K562 (cell line): ENCODE measurements around the gene LMBR1. TPM values are rescaled to one million over a fixed set of nuclear protein-coding genes. Genes with fewer than 3 reads are reported as not detected.

Source experiments
- ASH1L ChIP-seq: fragments of 450-650 bp; IDR thresholded peaks from 2 replicates; pipeline ENCODE4 v1.6.1; 2018; ENCODE audit warnings: borderline replicate concordance, mild to moderate bottlenecking, low read depth; ENCODE audit not compliant: partially characterized antibody
- CTCFL ChIP-seq: IDR thresholded peaks from 2 replicates; pipeline ENCODE4 v1.6.1; 2011; ENCODE audit warnings: borderline replicate concordance, low read depth, mild to moderate bottlenecking, moderate library complexity, low read length; ENCODE audit not compliant: insufficient read depth, poor library complexity, severe bottlenecking
- EP300 ChIP-seq: IDR thresholded peaks from 2 replicates; pipeline ENCODE4 v1.6.1; 2012; ENCODE audit warnings: low read length, improper control_type of control experiment
- ESRRA ChIP-seq: fragments of 450-650 bp; IDR thresholded peaks from 2 replicates; pipeline ENCODE4 v1.6.1; 2014; ENCODE audit warnings: low read depth, mild to moderate bottlenecking, moderate library complexity, borderline replicate concordance
- FOXO4 ChIP-seq: fragments of 450-650 bp; formaldehyde crosslinking; IDR thresholded peaks from 2 replicates; pipeline ENCODE4 v1.4.0; 2020; ENCODE audit warnings: mild to moderate bottlenecking, moderate library complexity
- ID3 ChIP-seq, 2 experiments: fragments of 250-450 bp in 1 of 2; fragments of 450-650 bp in 1 of 2; sonication (Bioruptor Pico) in 1 of 2; IDR thresholded peaks; 2 replicates each; pipeline versions ENCODE4 v1.6.1 to v1.8.0; 2016 to 2021; ENCODE audit warnings: mild to moderate bottlenecking in 2 of 2, moderate library complexity in 2 of 2, missing compliant biosample characterization in 1 of 2, missing genetic modification characterization in 1 of 2
- JUNB ChIP-seq: fragments of 450-650 bp; formaldehyde crosslinking; conservative IDR thresholded peaks from 2 replicates; pipeline ENCODE4 v1.4.0; 2020; ENCODE audit warnings: mild to moderate bottlenecking
- MYC ChIP-seq, 2 experiments: fragments of 250-450 bp in 1 of 2; sonication (Bioruptor Pico) in 1 of 2; IDR thresholded peaks; 2 replicates each; pipeline versions ENCODE4 v1.5.1 to v1.6.1; 2012 to 2021; ENCODE audit warnings: low read depth in 2 of 2, borderline replicate concordance in 1 of 2, improper control_type of control experiment in 1 of 2, low read length in 1 of 2, mild to moderate bottlenecking in 1 of 2, moderate library complexity in 1 of 2
- PKNOX1 ChIP-seq: fragments of 450-650 bp; IDR thresholded peaks from 2 replicates; pipeline ENCODE4 v1.6.1; 2016
- RCOR1 ChIP-seq, 2 experiments: IDR thresholded peaks; 2 replicates each; pipeline ENCODE4 v1.6.1; 2012; ENCODE audit warnings: low read depth in 2 of 2, low read length in 2 of 2, borderline replicate concordance in 1 of 2, improper control_type of control experiment in 1 of 2
- SAFB2 ChIP-seq: fragments of 200-400 bp; formaldehyde crosslinking; IDR thresholded peaks from 2 replicates; pipeline ENCODE4 v1.6.1; 2018; ENCODE audit warnings: borderline replicate concordance, low read length, low read depth, moderate library complexity; ENCODE audit not compliant: severe bottlenecking
- TAL1 ChIP-seq: fragments of 450-650 bp; IDR thresholded peaks from 2 replicates; pipeline ENCODE4 v1.6.1; 2016; ENCODE audit warnings: mild to moderate bottlenecking
- TBL1XR1 ChIP-seq, 2 experiments: IDR thresholded peaks; 2 replicates each; pipeline ENCODE4 v1.6.1; 2012; ENCODE audit warnings: improper control_type of control experiment in 2 of 2, low read length in 2 of 2, mild to moderate bottlenecking in 1 of 2
- XRCC3 ChIP-seq: fragments of 450-650 bp; IDR thresholded peaks from 2 replicates; pipeline ENCODE4 v1.6.1; 2017; ENCODE audit warnings: mild to moderate bottlenecking, moderate library complexity
- ZKSCAN1 ChIP-seq: fragments of 150-350 bp; IDR thresholded peaks from 2 replicates; pipeline ENCODE4 v1.6.1; 2016; ENCODE audit warnings: low read depth, low read length
- ZNF696 ChIP-seq: fragments of 250-450 bp; sonication (Bioruptor Pico); conservative IDR thresholded peaks from 2 replicates; pipeline ENCODE4 v1.4.0; 2020; ENCODE audit warnings: mild to moderate bottlenecking, moderate library complexity
- ZNF717 ChIP-seq: fragments of 250-450 bp; sonication (Bioruptor Pico); IDR thresholded peaks from 2 replicates; pipeline ENCODE4 v1.5.0; 2021
- ZNF740 ChIP-seq, 3 experiments: fragments of 200-800 bp in 1 of 3; sonication (Bioruptor generic) in 1 of 3; sonication (generic) in 1 of 3; formaldehyde crosslinking in 1 of 3; IDR thresholded peaks; 2 replicates each; pipeline versions ENCODE4 v1.6.1 to v1.8.0; 2016 to 2022; ENCODE audit warnings: mild to moderate bottlenecking in 2 of 3, missing compliant biosample characterization in 2 of 3, missing genetic modification characterization in 2 of 3, missing genetic modification reagents in 1 of 3
- polyA plus RNA-seq, 8 experiments: library from polyadenylated mRNA; depleted of rRNA in 4 of 8; stranded (reverse) in 5 of 8; unstranded in 3 of 8; fragments of >200 nt; fragmentation: Nextera tagmentation in 2 of 8; fragmentation: Illumina TruSeq in 1 of 8; extraction: Ambion mirVana in 2 of 8; extraction: Trizol in 1 of 8; gene quantifications; 2 replicates each; pipeline versions ENCODE4 v1.2.1 to v1.2.3, GENCODE V29; 2011 to 2014; ENCODE audit warnings: inconsistent platforms in 1 of 8, missing spikeins in 1 of 8
- total RNA-seq, 7 experiments: library from RNA; depleted of rRNA in 6 of 7; stranded (reverse); fragments of >200 nt in 6 of 7; fragmentation: Illumina TruSeq in 2 of 7; extraction: Trizol in 2 of 7; gene quantifications; 2 replicates each; pipeline versions ENCODE4 v1.2.1 to v1.2.3, GENCODE V29; 2011 to 2021; ENCODE audit warnings: low replicate concordance in 1 of 7

Gene LMBR1
- total and polyA plus RNA-seq, 9 of the 15 experiments (the other 6 are each of a cell fraction or from before 2014, with no cell fraction given) = 7.7 to 90.0 (median 59.9) TPM

- TF ChIP-seq SAFB2 = no peak
- TF ChIP-seq ZNF717 = no peak
- TF ChIP-seq ESRRA = 0 out of 2 replicates have a peak, but pooled peaks have one; percentile 18
- no peak for TF ChIP-seq ZNF696
- TF ChIP-seq ZNF740 (CRISPR knock-in tag; IDR thresholded peaks at IDR 0.05) = peak; percentile 76
- no peak; a peak in 2 of 4 replicates for TF ChIP-seq ZNF740 (tag; IDR thresholded peaks at IDR 0.05)
- no peak for TF ChIP-seq TAL1
- no peak for TF ChIP-seq ZKSCAN1
- TF ChIP-seq XRCC3 = no peak
- 0 out of 2 replicates have a peak, but pooled peaks have one; percentile 10 for TF ChIP-seq MYC (IDR thresholded peaks at IDR 0.05; ENCODE audit: low read depth, low read length)
- no peak for TF ChIP-seq MYC (CRISPR knock-in tag; IDR thresholded peaks at IDR 0.05; ENCODE audit: borderline replicate concordance, low read depth)
- no peak for TF ChIP-seq ID3 (CRISPR knock-in tag; IDR thresholded peaks at IDR 0.05)
- TF ChIP-seq ID3 (tag; IDR thresholded peaks at IDR 0.05) = no peak
- TF ChIP-seq CTCFL = no peak
- TF ChIP-seq TBL1XR1 (IDR thresholded peaks at IDR 0.05; ENCODE audit: low read length in 2 of 2) = no peak
- no peak for TF ChIP-seq FOXO4
- 0 out of 4 replicates have a peak, but pooled peaks of 1 of the 2 experiments have one; percentile 6 for TF ChIP-seq RCOR1 (IDR thresholded peaks at IDR 0.05; ENCODE audit: borderline replicate concordance in 1 of 2, low read depth in 2 of 2, low read length in 2 of 2)
- 0 out of 2 replicates have a peak, but pooled peaks have one; percentile 6 for TF ChIP-seq JUNB (CRISPR knock-in tag)
- TF ChIP-seq ASH1L = no peak
- 0 out of 2 replicates have a peak, but pooled peaks have one; percentile 6 for TF ChIP-seq EP300
- peak; percentile 38; the same call in 1 of the 2 replicates for TF ChIP-seq PKNOX1
Observed at GRCh38 chr7:156895024-156895780, 2.2 kb upstream of the LMBR1 start (continued).
